Ammon's horn (tissue), 1 donor: Measurements from ENCODE around the gene LILRA1.
A peak's percentile ranks its signal among the peaks of the same experiment; 100 is the strongest.
"Not testable (repeated sequence)": the region's sequence is repeated elsewhere in the genome, so short reads cannot be mapped to it uniquely, and the experiment has no call there.

Source experiments
- DNase-seq: peaks from one replicate; pipeline ENCODE4 v3.0.0-alpha.2; 2016; ENCODE audit warnings: low spot score

The LILRA1 gene

GRCh38 chr19:54593445-54593844 is at the start of gene LILRA1:
TSS of gene LILRA1 (plus strand) at chr19:54593632. CDS start at chr19:54594245, 613 bp downstream.
- DNase-seq, result not testable (repeated sequence)

GRCh38 chr19:54548806-54549205 is 44.6 kb upstream of the LILRA1 start:
- DNase-seq, result no peak

- DNase-seq, result no peak
Observed at GRCh38 chr19:54549224-54549623, 44.2 kb upstream of the LILRA1 start.

GRCh38 chr19:54551293-54551692 is 42.1 kb upstream of the LILRA1 start:
- DNase-seq, result no peak

GRCh38 chr19:54551950-54552912 is 41.2 kb upstream of the LILRA1 start:
- peak; percentile 55 for DNase-seq

- DNase-seq, result no peak
Observed at GRCh38 chr19:54552913-54553310, 40.5 kb upstream of the LILRA1 start.

GRCh38 chr19:54554006-54554405 is 39.4 kb upstream of the LILRA1 start:
- no peak for DNase-seq

GRCh38 chr19:54554896-54555295 is 38.5 kb upstream of the LILRA1 start:
- DNase-seq, result no peak

GRCh38 chr19:54556194-54556593 is 37.2 kb upstream of the LILRA1 start:
- DNase-seq, result no peak

GRCh38 chr19:54558339-54558738 is 35.1 kb upstream of the LILRA1 start:
- no peak for DNase-seq

GRCh38 chr19:54560881-54561385 is 32.5 kb upstream of the LILRA1 start:
- DNase-seq, result no peak

- DNase-seq, result no peak
Observed at GRCh38 chr19:54561840-54562239, 31.6 kb upstream of the LILRA1 start.

- not testable (repeated sequence) for DNase-seq
Observed at GRCh38 chr19:54563206-54563605, 30.2 kb upstream of the LILRA1 start.

GRCh38 chr19:54570316-54570715 is 23.1 kb upstream of the LILRA1 start:
- DNase-seq, result no peak

- DNase-seq, result not testable (repeated sequence)
Observed at GRCh38 chr19:54571715-54572615, 21.5 kb upstream of the LILRA1 start.

GRCh38 chr19:54572696-54573311 is 20.6 kb upstream of the LILRA1 start:
- DNase-seq, result peak; percentile 54

GRCh38 chr19:54573330-54573872 is 20.0 kb upstream of the LILRA1 start, which contains the start of gene LILRA2:
TSS of gene LILRA2 (plus strand) at chr19:54573790. CDS start at chr19:54573879, 89 bp downstream.
- peak; percentile 28 for DNase-seq

GRCh38 chr19:54574051-54574450 is 19.4 kb upstream of the LILRA1 start:
- no peak for DNase-seq

GRCh38 chr19:54574527-54575056 is 18.8 kb upstream of the LILRA1 start:
- DNase-seq, result no peak

GRCh38 chr19:54575205-54575604 is 18.2 kb upstream of the LILRA1 start:
- DNase-seq, result not testable (repeated sequence)

- no peak for DNase-seq
Observed at GRCh38 chr19:54576411-54576976, 16.9 kb upstream of the LILRA1 start.
